WTC11 (cell line): ENCODE results near the gene NLGN1.

Source experiments
- CTCF ChIP-seq: fragments of 200-600 bp; IDR thresholded peaks from 2 replicates; pipeline ENCODE4 v1.8.0; 2022; ENCODE audit warnings: antibody characterized with exemption
- FOXJ3 ChIP-seq: sonication (generic); formaldehyde crosslinking; IDR thresholded peaks from 2 replicates; pipeline ENCODE4 v1.9.0; 2021; ENCODE audit warnings: missing genetic modification reagents, mild to moderate bottlenecking, borderline replicate concordance
- IRF2 ChIP-seq: sonication (generic); formaldehyde crosslinking; IDR thresholded peaks from 2 replicates; pipeline ENCODE4 v1.8.0; 2022; ENCODE audit warnings: low read depth, missing genetic modification reagents, borderline replicate concordance
- PREB ChIP-seq: sonication (generic); formaldehyde crosslinking; IDR thresholded peaks from 2 replicates; pipeline ENCODE4 v1.8.1; 2022; ENCODE audit warnings: mild to moderate bottlenecking, missing genetic modification reagents, moderate library complexity, borderline replicate concordance

GRCh38 chr3:174060431-174060830, 662.9 kb downstream of the NLGN1 start:
- TF ChIP-seq FOXJ3 (CRISPR knock-in tag) = no peak
- no peak for TF ChIP-seq IRF2 (CRISPR knock-in tag)
- no peak for TF ChIP-seq CTCF
- TF ChIP-seq PREB = no peak
